Measurements from ENCODE around the gene ZCCHC17.
A peak's percentile ranks its signal among the peaks of the same experiment; 100 is the strongest.
"Not testable (repeated sequence)": the region's sequence is repeated elsewhere in the genome, so short reads cannot be mapped to it uniquely, and the experiment has no call there.

ZCCHC17 gene

DNA sequence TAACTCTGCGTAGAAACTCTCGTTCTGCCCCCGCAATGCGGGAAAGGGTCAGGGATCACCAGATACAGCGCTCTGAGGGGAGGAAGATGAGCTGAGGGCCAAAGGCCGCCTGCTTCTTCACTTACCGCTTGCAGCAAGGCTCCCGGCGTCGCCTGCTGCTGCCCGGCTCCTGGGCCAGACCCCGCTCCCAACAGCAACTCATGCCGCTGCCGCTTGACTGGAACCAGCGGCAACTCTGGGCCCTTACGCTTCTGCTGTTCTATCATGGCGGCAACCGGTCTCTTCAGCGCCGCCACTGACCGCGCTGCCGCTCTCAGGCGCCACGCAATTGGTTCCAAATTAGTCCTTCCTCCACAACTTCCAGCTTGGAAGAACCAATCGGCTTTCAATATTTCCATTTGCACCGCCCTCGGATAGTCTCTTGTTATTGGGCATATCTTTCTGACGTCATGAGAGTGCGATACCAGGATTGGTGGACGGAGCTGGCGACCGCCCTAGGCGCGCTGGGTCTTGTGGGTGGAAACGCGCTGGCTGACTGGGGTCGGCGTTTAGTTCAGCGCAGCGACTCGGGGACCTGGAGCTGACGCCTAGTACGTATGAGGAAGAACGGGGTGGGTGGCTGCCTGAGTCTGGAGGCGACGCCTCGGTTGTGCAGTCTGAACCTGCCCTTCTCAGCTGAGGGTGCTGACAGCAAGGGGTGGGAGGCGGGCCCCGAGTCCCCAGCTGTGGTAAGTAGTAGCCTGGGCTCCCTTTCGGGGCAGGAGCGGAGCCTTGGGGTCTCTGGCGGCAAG lies at the start of gene ZCCHC17, which contains the start of gene SNRNP40:
ZCCHC17 (plus strand) TSS at position 547 of the 791 bp plus-strand sequence. CDS start 13,067 bp downstream, outside the sequence.
SNRNP40 (minus strand) TSS at position 303 of the 791 bp plus-strand sequence; CDS start at position 266, 37 bp downstream.
- peak; percentile 100 for DNase-seq (ENCODE audit: low spot score)

- DNase-seq (ENCODE audit: low spot score): no peak
Observed at GRCh38 chr1:31248276-31248675, 48.6 kb upstream of the ZCCHC17 start.

DNA sequence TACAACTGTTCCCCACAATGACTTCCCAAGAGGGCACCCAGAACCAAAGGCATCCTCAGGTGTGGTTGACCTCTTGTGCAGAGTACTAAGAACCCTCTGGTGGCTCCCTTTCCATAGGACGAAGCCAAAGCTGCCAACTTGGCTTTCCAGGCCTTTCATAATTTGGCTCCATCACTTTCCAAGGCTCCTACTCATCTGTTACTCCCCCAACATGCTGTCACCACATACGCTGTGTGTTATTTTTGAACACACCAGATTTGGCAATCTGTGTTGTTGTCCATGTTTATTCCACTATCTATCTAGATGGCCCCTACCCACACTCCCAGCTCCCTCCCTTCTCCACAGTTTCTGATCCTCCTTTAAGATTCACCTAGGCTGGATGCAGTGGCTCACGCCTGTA lies 47.0 kb upstream of the ZCCHC17 start:
- DNase-seq (ENCODE audit: low spot score): no peak

DNA sequence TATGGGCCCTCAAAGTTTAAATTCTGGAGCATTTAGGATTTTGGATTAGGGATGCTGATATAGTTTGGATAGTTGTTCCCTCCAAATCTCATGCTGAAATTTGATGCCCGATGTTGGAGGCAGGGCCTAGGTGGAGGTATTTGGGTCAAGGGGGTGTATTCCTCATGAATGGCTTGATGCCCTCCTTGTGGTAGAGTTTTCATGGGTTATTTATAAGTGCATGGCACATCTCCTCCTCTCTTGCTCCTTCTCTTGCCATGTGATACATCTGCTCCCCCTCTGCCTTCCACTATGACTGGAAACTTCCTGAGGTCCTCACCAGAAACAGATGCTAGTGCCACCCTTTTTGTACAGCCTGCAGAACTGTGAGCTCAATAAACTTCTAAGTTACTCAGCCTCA lies 39.6 kb upstream of the ZCCHC17 start:
- no peak for DNase-seq (ENCODE audit: low spot score)

GRCh38 chr1:31258581-31258980 lies 38.3 kb upstream of the ZCCHC17 start:
- DNase-seq (ENCODE audit: low spot score): no peak

- DNase-seq (ENCODE audit: low spot score): no peak
Observed at GRCh38 chr1:31259746-31260145, 37.1 kb upstream of the ZCCHC17 start.

DNA sequence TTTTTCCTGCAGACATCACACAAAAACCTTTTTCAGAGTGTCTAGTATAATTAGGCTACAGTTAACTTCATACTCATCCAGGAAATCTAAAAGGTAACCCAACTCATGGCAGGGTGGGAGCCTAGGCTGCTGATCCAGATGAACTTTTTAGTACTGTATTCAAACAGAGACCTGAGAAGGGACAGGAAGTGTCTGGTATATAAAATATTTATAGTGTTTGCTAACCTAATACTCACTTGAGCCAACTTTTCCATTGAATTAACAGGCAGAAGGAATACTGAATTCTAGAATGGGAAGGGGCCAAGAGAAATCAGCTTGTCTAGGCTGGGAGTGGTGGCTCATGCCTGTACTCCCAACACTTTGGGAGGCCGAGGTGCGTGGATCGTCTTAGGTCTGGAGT lies 34.9 kb upstream of the ZCCHC17 start:
- no peak for DNase-seq (ENCODE audit: low spot score)

GRCh38 chr1:31262393-31262792 lies 34.4 kb upstream of the ZCCHC17 start:
- DNase-seq (ENCODE audit: low spot score): not testable (repeated sequence)

GRCh38 chr1:31263408-31263807 lies 33.4 kb upstream of the ZCCHC17 start:
- DNase-seq (ENCODE audit: low spot score): no peak

GRCh38 chr1:31264790-31265386 lies 31.9 kb upstream of the ZCCHC17 start:
- DNase-seq (ENCODE audit: low spot score): no peak

DNA sequence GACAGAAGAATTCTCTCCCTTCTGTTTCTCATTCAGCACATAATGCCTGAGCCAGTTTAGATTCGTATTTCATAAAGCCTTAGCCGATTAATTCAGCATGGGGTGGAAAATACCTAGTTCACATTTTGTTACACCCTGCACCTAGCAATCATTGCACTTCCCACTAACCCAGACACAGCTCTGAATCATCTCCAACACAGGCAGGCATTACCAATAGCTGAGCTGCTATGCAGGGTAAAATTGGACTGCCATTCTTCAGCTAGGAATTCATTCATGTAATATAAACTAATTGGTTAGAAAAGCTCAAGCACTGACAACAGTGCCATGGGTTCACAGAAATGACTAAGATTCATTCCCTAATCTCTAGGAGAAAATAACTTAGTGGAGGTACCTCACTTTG lies 30.3 kb upstream of the ZCCHC17 start:
- DNase-seq (ENCODE audit: low spot score): no peak

DNA sequence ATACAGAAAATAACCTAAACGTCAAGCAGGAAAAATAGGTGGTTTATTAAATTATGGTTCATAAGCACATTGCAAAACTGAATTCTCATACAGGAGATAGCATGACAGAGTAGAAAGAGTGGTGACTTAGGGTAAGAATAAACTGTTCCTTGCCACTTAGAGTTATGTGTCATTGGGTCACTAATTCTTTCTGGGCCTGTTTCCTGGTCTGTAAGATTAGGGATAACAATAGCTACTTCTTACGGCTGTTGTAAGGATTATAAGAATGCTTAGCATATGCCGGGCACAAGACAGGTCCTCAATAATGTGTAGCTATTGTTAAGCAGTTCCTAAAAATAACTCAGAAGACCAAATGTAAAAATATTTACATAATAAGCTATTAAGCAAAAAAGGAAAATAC lies 24.5 kb upstream of the ZCCHC17 start:
- DNase-seq (ENCODE audit: low spot score): no peak

- DNase-seq (ENCODE audit: low spot score): no peak
Observed at GRCh38 chr1:31273619-31274018, 23.2 kb upstream of the ZCCHC17 start.

DNA sequence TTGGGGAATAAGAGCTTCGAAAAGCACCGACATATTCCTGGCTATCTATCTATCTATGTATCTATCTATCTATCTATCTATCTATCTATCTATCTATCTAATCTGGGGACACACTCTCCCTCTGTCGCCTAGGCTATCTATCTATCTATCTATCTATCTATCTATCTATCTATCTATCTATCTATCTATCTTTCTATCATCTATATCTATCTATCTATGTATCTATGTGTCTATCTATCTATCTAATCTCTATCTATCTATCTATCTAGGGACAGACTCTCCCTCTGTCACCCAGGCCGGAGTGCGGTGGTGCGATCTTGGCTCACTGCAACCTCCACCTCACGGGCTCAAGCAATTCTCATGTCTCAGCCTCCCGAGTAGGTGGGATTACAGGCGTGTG lies 14.4 kb upstream of the ZCCHC17 start:
- DNase-seq (ENCODE audit: low spot score): not testable (repeated sequence)

- DNase-seq (ENCODE audit: low spot score): not testable (repeated sequence)
Observed at GRCh38 chr1:31287791-31288190, 9.0 kb upstream of the ZCCHC17 start.

- no peak for DNase-seq (ENCODE audit: low spot score)
Observed at GRCh38 chr1:31289021-31289420, 7.8 kb upstream of the ZCCHC17 start.

DNA sequence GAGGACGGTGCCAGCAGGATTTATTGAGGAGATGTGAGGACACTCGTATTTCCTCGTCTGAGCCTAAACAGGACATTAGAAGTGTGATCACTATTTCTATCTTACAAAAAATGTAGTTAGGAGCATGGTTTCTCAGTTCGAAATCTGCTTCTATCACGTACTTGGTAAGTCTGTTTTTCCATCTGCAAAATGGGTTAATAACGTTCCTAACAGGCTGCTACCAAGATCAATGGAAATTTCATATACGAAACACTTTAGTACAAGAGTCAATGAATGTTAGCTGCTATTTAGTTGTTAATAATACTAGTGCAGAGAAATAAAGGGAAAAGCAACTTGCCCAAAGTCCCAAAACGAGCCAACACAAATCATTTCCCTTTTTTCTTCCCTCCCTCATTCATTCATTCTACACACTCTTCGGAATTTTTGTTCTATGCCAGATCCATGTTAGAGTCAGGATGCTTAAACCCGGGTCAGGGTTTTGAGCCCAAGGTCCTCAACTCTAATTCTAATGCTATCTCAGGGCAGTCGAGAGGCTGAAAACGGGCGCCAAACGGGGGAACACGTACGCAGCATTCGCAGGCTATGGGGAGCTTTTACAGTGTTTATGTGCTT lies 852 bp upstream of the ZCCHC17 start:
- peak; percentile 11 for DNase-seq (ENCODE audit: low spot score)

DNA sequence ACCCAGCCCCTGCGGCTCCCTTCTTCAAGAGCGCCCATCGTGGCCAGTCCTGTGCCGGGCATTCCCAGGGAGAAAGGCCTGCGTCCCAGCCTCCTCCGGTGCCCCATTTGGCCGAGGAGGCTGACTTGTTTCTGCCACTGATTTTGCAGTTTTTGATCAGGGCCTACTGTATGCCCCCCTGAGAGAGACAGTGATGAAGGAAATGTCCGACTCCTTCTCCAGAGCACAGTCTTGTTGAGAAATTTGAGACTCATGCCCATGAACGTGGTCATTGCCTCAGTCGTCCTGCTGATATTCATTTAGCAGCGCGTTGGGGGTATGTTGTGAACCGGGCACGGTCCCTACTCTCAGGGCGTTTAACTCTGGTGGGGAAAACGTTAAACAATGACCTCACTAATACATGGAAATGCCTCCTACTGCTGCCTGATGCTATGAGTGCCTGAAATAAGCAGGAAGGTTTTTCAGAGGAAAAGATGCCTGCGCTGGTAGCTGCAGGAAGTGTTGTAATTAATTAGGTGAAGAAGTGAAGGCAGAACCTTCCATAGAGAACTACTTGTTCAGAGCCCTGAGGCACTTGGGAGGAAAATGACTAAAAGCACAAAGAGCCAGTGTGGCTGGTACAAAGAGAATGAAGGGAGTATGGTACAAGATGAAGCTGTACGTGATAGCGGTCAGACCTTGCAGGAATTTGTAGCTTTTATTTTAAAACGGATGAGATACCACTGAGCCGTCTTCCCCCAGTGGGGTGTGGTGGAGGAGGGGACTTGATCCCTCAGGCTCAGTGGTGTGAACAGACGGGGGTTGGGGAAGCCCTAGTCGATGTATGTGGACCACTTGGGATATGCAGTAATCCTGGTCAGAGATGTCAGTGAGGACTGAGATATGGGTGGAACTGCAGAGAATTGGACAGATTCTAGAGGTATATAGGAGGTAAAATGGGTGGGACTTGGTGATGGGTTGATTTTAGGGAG lies 730 bp downstream of the ZCCHC17 start:
- DNase-seq (ENCODE audit: low spot score): peak; percentile 31

- DNase-seq (ENCODE audit: low spot score): no peak
Observed at GRCh38 chr1:31299365-31299764, 2.5 kb downstream of the ZCCHC17 start.

GRCh38 chr1:31300193-31300592 lies 3.4 kb downstream of the ZCCHC17 start:
- DNase-seq (ENCODE audit: low spot score): no peak

DNA sequence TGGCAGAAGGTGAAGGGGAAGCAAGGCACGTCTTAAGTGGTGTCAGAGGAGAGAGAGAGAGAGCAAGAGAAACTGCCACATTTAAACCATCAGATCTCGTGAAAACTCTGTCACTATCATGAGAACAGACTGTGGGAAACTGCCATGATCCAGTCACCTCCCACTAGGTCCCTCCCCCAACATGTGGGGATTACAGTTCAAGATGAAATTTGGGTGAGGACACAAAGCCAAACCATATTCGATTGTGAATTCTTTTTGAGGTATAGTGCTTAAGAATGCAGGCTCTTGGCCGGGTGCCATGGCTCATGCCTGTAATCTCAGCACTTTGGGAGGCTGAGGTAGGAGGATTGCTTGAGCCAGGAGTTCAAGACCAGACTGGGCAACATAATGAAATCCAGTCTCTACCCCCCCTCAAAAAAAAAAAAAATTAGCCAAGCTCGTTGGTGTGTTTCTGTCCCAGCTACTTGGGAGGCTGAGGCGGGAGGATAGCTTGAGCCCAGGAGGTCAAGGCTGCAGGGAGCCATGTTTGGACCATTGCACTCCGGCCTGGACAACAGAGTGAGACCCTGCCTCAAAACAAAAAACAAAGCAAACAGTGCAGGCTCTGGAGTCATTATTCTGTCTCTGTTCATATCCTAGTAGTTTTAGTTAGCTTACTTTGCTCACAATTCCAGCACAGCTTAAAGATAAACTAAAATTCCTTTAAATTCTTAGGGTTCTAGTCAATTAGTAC lies 6.0 kb downstream of the ZCCHC17 start:
- no peak for DNase-seq (ENCODE audit: low spot score)

Measured in pons (tissue), 1 donor.